Osteoblast (primary cell): Measurements from ENCODE around the gene RHOU. TPM values are rescaled to one million over a fixed set of nuclear protein-coding genes. Genes with fewer than 3 reads are reported as not detected.

Experiments
- DNase-seq: peaks from one replicate; pipeline ENCODE4 v3.0.0; 2011; ENCODE audit warnings: low spot score, mixed read lengths; ENCODE audit not compliant: insufficient read length; ENCODE audit errors: missing footprints
- H2AFZ ChIP-seq: 2 replicates; pipeline ENCODE4 v1.6.0; 2011; ENCODE audit warnings: mild to moderate bottlenecking, low read length
- H3K27ac ChIP-seq: 2 replicates; pipeline ENCODE4 v1.5.1; 2011; ENCODE audit warnings: mild to moderate bottlenecking, low read depth, low read length, moderate library complexity
- H3K27me3 ChIP-seq: 2 replicates; pipeline ENCODE4 v1.6.0; 2012; ENCODE audit warnings: mild to moderate bottlenecking, control low read depth, inconsistent platforms, low read length, moderate library complexity; ENCODE audit not compliant: insufficient read depth
- H3K36me3 ChIP-seq: 2 replicates; pipeline ENCODE4 v1.5.1; 2011; ENCODE audit warnings: mild to moderate bottlenecking, low read length, control low read depth, moderate library complexity; ENCODE audit not compliant: insufficient read depth
- H3K4me1 ChIP-seq: 2 replicates; pipeline ENCODE4 v1.5.1; 2011; ENCODE audit warnings: mild to moderate bottlenecking, low read length, control low read depth, moderate library complexity; ENCODE audit not compliant: insufficient read depth
- H3K4me2 ChIP-seq: 2 replicates; pipeline ENCODE4 v1.6.0; 2011; ENCODE audit warnings: mild to moderate bottlenecking, low read length; ENCODE audit not compliant: insufficient read depth
- H3K4me3 ChIP-seq: fragments of 200-600 bp; sonication (generic); 3 replicates; pipeline ENCODE4 v1.5.1; 2012; ENCODE audit warnings: mild to moderate bottlenecking, low read length, inconsistent platforms; ENCODE audit not compliant: insufficient read depth
- H3K79me2 ChIP-seq: 2 replicates; pipeline ENCODE4 v1.6.0; 2012; ENCODE audit warnings: mild to moderate bottlenecking, low read length, control low read depth, inconsistent platforms; ENCODE audit not compliant: insufficient read depth
- H3K9me3 ChIP-seq: 2 replicates; pipeline ENCODE4 v1.5.1; 2011; ENCODE audit warnings: low read depth, low read length, control low read depth
- H4K20me1 ChIP-seq: 2 replicates; pipeline ENCODE4 v1.6.0; 2012; ENCODE audit warnings: mild to moderate bottlenecking, low read length, control low read depth; ENCODE audit not compliant: insufficient read depth
- total RNA-seq: library from RNA; depleted of rRNA; stranded (reverse); fragments of >200 nt; gene quantifications from 2 replicates; pipeline ENCODE4 v1.2.3, GENCODE V29; 2012
- TF ChIP-seq, protein P1 (sequence below): IDR thresholded peaks from 2 replicates; pipeline ENCODE4 v1.5.1; 2011; ENCODE audit warnings: mild to moderate bottlenecking, low read depth, low read length, moderate library complexity; ENCODE audit errors: extremely low read depth

Gene RHOU
- total RNA-seq, 1 donor = 0.72 TPM

DNA sequence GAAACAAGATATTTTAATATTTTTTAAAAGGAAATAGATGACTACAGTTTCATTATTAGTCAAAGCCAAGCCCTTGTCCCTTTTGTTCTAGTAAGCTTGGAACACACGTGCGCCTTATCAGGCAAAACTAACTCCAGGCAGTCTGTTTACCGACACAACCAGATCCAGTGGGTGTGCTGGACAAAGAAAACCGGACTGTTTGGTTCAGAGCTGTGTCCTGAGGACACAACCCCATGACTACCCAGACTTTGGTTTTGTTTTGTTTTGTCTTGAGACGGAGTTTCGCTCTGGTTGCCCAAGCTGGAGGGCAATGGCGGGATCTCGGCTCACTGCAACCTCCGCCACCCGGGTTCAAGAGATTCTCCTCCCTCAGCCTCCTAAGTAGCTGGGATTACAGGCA, 13.9 kb upstream of the RHOU start:
- H3K79me2 ChIP-seq = no peaks in the 10 kb centered on the region
- no peaks in the 10 kb centered on the region for H3K4me1 ChIP-seq
- TF ChIP-seq, protein P1, sequence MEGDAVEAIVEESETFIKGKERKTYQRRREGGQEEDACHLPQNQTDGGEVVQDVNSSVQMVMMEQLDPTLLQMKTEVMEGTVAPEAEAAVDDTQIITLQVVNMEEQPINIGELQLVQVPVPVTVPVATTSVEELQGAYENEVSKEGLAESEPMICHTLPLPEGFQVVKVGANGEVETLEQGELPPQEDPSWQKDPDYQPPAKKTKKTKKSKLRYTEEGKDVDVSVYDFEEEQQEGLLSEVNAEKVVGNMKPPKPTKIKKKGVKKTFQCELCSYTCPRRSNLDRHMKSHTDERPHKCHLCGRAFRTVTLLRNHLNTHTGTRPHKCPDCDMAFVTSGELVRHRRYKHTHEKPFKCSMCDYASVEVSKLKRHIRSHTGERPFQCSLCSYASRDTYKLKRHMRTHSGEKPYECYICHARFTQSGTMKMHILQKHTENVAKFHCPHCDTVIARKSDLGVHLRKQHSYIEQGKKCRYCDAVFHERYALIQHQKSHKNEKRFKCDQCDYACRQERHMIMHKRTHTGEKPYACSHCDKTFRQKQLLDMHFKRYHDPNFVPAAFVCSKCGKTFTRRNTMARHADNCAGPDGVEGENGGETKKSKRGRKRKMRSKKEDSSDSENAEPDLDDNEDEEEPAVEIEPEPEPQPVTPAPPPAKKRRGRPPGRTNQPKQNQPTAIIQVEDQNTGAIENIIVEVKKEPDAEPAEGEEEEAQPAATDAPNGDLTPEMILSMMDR = no peak
- no peaks in the 10 kb centered on the region for H3K36me3 ChIP-seq
- H3K27me3 ChIP-seq = no peaks in the 10 kb centered on the region
- H2AFZ ChIP-seq = no peak overlapping the region
- H3K9me3 ChIP-seq = no peaks in the 10 kb centered on the region
- H3K27ac ChIP-seq = no peak overlapping the region
- H3K4me3 ChIP-seq = no peak overlapping the region
- H3K4me2 ChIP-seq = no peak overlapping the region
- no peak for DNase-seq
- no peaks in the 10 kb centered on the region for H4K20me1 ChIP-seq

DNA sequence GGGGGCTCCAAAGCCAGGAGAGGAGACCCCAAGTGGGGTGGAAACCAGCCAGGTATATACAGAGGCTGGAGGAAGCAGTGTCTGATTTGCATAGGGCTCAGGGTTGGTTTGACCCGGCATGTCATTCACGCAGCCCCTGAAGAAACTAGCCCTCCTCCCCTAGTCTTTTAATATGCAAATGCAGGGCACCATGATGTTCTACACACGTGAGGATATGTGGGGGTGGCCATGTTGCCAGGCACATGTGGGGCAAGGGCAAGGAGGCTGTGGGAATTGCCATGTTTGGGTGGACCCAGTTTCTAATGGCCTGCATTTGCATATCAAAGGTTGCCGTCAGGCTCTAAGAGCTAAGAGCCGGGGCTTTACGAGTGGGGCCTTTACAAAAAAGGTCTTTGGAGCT, 12.0 kb upstream of the RHOU start:
- Histone ChIP-seq H3K27me3 (no peaks in the 10 kb centered on the region), H3K27ac (no peak overlapping the region), H3K36me3 (no peaks in the 10 kb centered on the region), H3K79me2 (no peaks in the 10 kb centered on the region), H3K4me3 (no peak overlapping the region), H4K20me1 (no peaks in the 10 kb centered on the region), H3K4me2 (no peak overlapping the region), H2AFZ (no peak overlapping the region), H3K9me3 (no peaks in the 10 kb centered on the region), H3K4me1 (no peaks in the 10 kb centered on the region)
- TF ChIP-seq, protein P1 = no peak
- no peak for DNase-seq

DNA sequence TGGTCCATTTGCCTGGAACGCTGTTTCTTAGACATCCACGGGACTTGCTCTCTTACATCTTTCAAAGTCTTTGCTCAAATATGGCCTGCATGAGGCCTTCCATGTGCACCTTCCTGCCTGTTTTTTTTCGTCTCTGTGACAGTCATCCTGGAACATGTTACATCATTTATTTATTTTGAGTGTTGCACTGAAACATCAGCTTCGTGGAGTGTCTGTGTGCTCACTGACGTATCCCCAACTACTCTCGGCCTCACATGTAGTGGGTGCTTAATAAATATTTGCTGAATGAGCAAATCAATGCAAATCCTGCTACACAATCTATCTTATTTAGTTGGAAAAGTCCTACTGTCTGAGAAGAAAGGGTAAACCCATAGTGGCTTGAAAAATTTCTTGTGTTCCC, 11.4 kb upstream of the RHOU start:
- Histone ChIP-seq H3K36me3 (no peaks in the 10 kb centered on the region), H3K79me2 (no peaks in the 10 kb centered on the region), H2AFZ (no peak overlapping the region), H3K4me1 (no peaks in the 10 kb centered on the region), H3K27ac (no peak overlapping the region), H3K27me3 (no peaks in the 10 kb centered on the region), H3K4me2 (no peak overlapping the region), H3K9me3 (no peaks in the 10 kb centered on the region), H3K4me3 (no peak overlapping the region), H4K20me1 (no peaks in the 10 kb centered on the region)
- TF ChIP-seq, protein P1 = no peak
- no peak for DNase-seq

DNA sequence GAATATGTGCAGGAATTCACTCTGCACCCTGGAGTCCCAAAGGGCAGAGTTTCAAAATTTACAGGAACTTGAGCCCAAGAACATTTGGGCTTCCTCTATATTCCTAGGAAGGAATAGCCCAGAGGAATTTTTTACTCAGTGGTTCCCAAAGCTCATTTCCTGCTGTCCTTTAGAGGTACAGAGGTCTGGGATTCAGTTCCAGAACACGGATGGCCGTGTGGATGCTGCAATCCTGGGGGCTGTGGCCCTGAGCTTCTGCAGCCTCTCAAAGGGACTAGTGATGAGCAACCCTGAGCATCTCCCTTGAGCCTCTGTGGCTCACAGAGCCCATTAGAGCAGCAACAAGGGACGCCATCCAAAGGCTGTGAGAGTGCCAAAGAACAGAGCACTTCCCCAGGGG, 10.1 kb upstream of the RHOU start:
- no peaks in the 10 kb centered on the region for H3K9me3 ChIP-seq
- no peak overlapping the region for H2AFZ ChIP-seq
- no peaks in the 10 kb centered on the region for H3K79me2 ChIP-seq
- H3K4me2 ChIP-seq = no peak overlapping the region
- H3K4me3 ChIP-seq = no peak overlapping the region
- H3K4me1 ChIP-seq = no peaks in the 10 kb centered on the region
- no peak for DNase-seq
- no peaks in the 10 kb centered on the region for H3K36me3 ChIP-seq
- no peaks in the 10 kb centered on the region for H4K20me1 ChIP-seq
- H3K27me3 ChIP-seq = no peaks in the 10 kb centered on the region
- no peak overlapping the region for H3K27ac ChIP-seq
- TF ChIP-seq, protein P1 = no peak
